ENCODE results near the gene MUC15.

GRCh38 chr11:26537341-26537740 is 34.7 kb downstream of the MUC15 start:
- no peak for TF ChIP-seq CTCF (conservative IDR thresholded peaks at IDR 0.05 in 1 of 2, IDR thresholded peaks at IDR 0.05 in 1 of 2; ENCODE audit: low read depth in 1 of 2, low read length in 2 of 2)
- no peak for TF ChIP-seq EZH2 (IDR thresholded peaks at IDR 0.05; ENCODE audit: low read length, missing control alignments)
